GM23248 (cell line): ENCODE results near the gene CHST7.

Source experiments
- EZH2 ChIP-seq: fragments of 200-600 bp; sonication (generic); IDR thresholded peaks from 2 replicates; pipeline ENCODE4 v1.6.1; 2018; ENCODE audit warnings: antibody characterized with exemption, mild to moderate bottlenecking; ENCODE audit not compliant: insufficient read depth, poor library complexity, severe bottlenecking
- EZH2phosphoT487 ChIP-seq: fragments of 200-600 bp; sonication (generic); IDR thresholded peaks from 2 replicates; pipeline ENCODE4 v1.6.1; 2018; ENCODE audit warnings: antibody characterized with exemption, moderate library complexity, mild to moderate bottlenecking, low read depth; ENCODE audit not compliant: insufficient read depth

DNA sequence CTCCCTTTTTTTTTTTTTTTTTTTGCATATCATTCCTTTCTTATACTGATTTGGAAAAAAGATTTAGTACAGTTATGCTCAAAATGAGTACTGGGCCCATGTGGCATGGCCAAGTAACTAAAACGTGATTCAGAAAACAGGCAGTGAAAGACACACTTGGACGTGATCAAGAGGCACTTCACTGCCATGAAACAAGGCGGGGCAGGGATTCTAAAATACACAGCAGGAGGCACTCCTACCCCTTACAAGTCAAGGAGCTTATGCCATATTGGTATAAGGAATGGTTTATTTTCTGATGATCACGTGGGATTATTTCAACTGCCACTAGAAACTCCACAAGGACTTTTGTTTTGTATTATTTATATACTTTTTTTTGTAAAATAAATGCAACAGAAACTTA, 72.0 kb downstream of the CHST7 start:
- TF ChIP-seq EZH2phosphoT487 (no peak), EZH2 (no peak)
